PC-9 (cell line): ENCODE results near the gene SIGLEC8. TPM values are rescaled to one million over a fixed set of nuclear protein-coding genes. Genes with fewer than 3 reads are reported as not detected.
A peak's percentile ranks its signal among the peaks of the same experiment; 100 is the strongest.

Experiments
- BruUV-seq: library from RNA; stranded (reverse); fragments of 400-500 nt; replicated peaks from 2 replicates; lab custom pipeline; 2021; lab: Mats Ljungman, UMichigan
- CTCF ChIA-PET: fragments of 300-600 bp; sonication (Branson Sonifier 250); formaldehyde crosslinking; loops from one replicate; lab custom pipeline; 2022; ENCODE audit warnings: antibody characterized with exemption; lab: Charles Lee
- POLR2A ChIA-PET: fragments of 300-600 bp; sonication (Branson Sonifier 250); formaldehyde crosslinking; loops from one replicate; lab custom pipeline; 2022; ENCODE audit warnings: antibody characterized with exemption; ENCODE audit not compliant: unreplicated experiment; lab: Charles Lee
- DNase-seq, 2 experiments: peaks; one replicate each; pipeline versions ENCODE4 v3.0.0 to v3.0.0-alpha.2; 2015 to 2022; ENCODE audit warnings: mixed read lengths in 1 of 2
- H2AFZ ChIP-seq: fragments of 200-600 bp; sonication (generic); 2 replicates; pipeline ENCODE4 v1.8.1; 2017; ENCODE audit warnings: antibody characterized with exemption
- H3F3A ChIP-seq: fragments of 200-600 bp; sonication (generic); 2 replicates; pipeline ENCODE4 v1.8.1; 2017; ENCODE audit warnings: antibody characterized with exemption, mild to moderate bottlenecking, low read depth; ENCODE audit not compliant: insufficient read depth
- H3K27ac ChIP-seq: fragments of 200-600 bp; sonication (generic); 2 replicates; pipeline ENCODE4 v1.6.1; 2016; ENCODE audit warnings: mixed run types
- H3K27me3 ChIP-seq: fragments of 200-600 bp; sonication (generic); 2 replicates; pipeline ENCODE4 v1.6.1; 2016; ENCODE audit warnings: low read depth, mixed run types; ENCODE audit not compliant: insufficient read depth
- H3K36me3 ChIP-seq: fragments of 200-600 bp; sonication (generic); 2 replicates; pipeline ENCODE4 v1.6.1; 2016; ENCODE audit warnings: low read depth, mixed run types
- H3K4me1 ChIP-seq: fragments of 200-600 bp; sonication (generic); replicated peaks from 2 replicates; pipeline ENCODE4 v1.6.1; 2016; ENCODE audit warnings: mixed run types; ENCODE audit not compliant: insufficient read depth
- H3K4me2 ChIP-seq: fragments of 200-600 bp; sonication (generic); 2 replicates; pipeline ENCODE4 v1.6.1; 2017; ENCODE audit warnings: mixed run types
- H3K4me3 ChIP-seq: fragments of 200-600 bp; sonication (generic); 2 replicates; pipeline ENCODE4 v1.6.1; 2016; ENCODE audit warnings: mixed run types
- H3K79me2 ChIP-seq: fragments of 200-600 bp; sonication (generic); 2 replicates; pipeline ENCODE4 v1.6.1; 2017; ENCODE audit warnings: low read depth, mixed run types
- H3K9me2 ChIP-seq: fragments of 200-600 bp; sonication (generic); 2 replicates; pipeline ENCODE4 v1.8.1; 2017; ENCODE audit warnings: mild to moderate bottlenecking; ENCODE audit not compliant: insufficient read depth
- H3K9me3 ChIP-seq: fragments of 200-600 bp; sonication (generic); 2 replicates; pipeline ENCODE4 v1.8.1; 2016; ENCODE audit warnings: low read depth; ENCODE audit not compliant: insufficient read depth
- H4K20me1 ChIP-seq: fragments of 200-600 bp; sonication (generic); 2 replicates; pipeline ENCODE4 v1.8.1; 2017; ENCODE audit not compliant: insufficient read depth
- CTCF ChIP-seq: fragments of 200-600 bp; sonication (generic); conservative IDR thresholded peaks from 2 replicates; pipeline ENCODE4 v1.6.1; 2017; ENCODE audit warnings: mixed run types, antibody characterized with exemption, mild to moderate bottlenecking, moderate library complexity
- EZH2 ChIP-seq: fragments of 200-600 bp; sonication (generic); IDR thresholded peaks from 2 replicates; pipeline ENCODE4 v1.8.0; 2017; ENCODE audit warnings: antibody characterized with exemption, low read depth
- intact Hi-C: fragments of 100-400 bp; cut with micrococcal nuclease; formaldehyde crosslinking; loops from one replicate; pipeline ENCODE4 v1.10.0; 2022; ENCODE audit not compliant: unreplicated experiment
- total RNA-seq: library from RNA; stranded (reverse); gene quantifications from 2 replicates; pipeline ENCODE4 v1.2.3, GENCODE V29; 2021

Gene SIGLEC8
- total RNA-seq, 1 experiment from 2014 or later: not detected

GRCh38 chr19:51415187-51415586, 43.1 kb downstream of the SIGLEC8 start:
- ChIA-PET POLR2A (interaction anchor here (0.6 kb wide), 1 partner anchor 205 kb away, joined by 8 read pairs; no protein-coding TSS in a partner anchor), CTCF (no interaction called here)
- no peaks in the 10 kb centered on the region; the same call in 1 of the 2 replicates for H4K20me1 ChIP-seq
- H3K4me3 ChIP-seq: no peak overlapping the region
- TF ChIP-seq EZH2 (no peak), CTCF (no peak)
- intact Hi-C loops: no loop called here
- H3K27ac ChIP-seq: no peak overlapping the region
- no peak for DNase-seq
- peaks cover 78% of the 10 kb centered on the region for H3K27me3 ChIP-seq
- H3K36me3 ChIP-seq: no peaks in the 10 kb centered on the region
- H3K4me1 ChIP-seq: no peaks in the 10 kb centered on the region
- H3F3A ChIP-seq: no peaks in the 10 kb centered on the region
- no peaks in the 10 kb centered on the region for H3K9me3 ChIP-seq
- H3K4me2 ChIP-seq: no peak overlapping the region
- no peaks in the 10 kb centered on the region for H3K9me2 ChIP-seq
- no peaks in the 10 kb centered on the region for H3K79me2 ChIP-seq
- no peak overlapping the region for H2AFZ ChIP-seq
- no TSS peak for BruUV-seq

- Histone ChIP-seq H3K36me3 (no peaks in the 10 kb centered on the region), H4K20me1 (no peaks in the 10 kb centered on the region), H3K9me3 (no peaks in the 10 kb centered on the region), H3K27me3 (peaks cover 66% of the 10 kb centered on the region), H3K9me2 (no peaks in the 10 kb centered on the region), H3K4me3 (no peak overlapping the region), H3K27ac (no peak overlapping the region), H3K4me2 (no peak overlapping the region), H3K79me2 (no peaks in the 10 kb centered on the region), H3F3A (no peaks in the 10 kb centered on the region), H2AFZ (no peak overlapping the region), H3K4me1 (no peaks in the 10 kb centered on the region)
- ChIA-PET POLR2A (no interaction called here), CTCF (no interaction called here)
- no TSS peak for BruUV-seq
- intact Hi-C loops: no loop called here
- TF ChIP-seq CTCF (no peak), EZH2 (no peak)
- DNase-seq: peak in 1 of 2 experiments; percentile 28
These were observed 47.1 kb downstream of the SIGLEC8 start for GRCh38 chr19:51410950-51411748.

GRCh38 chr19:51407511-51408131, 50.6 kb downstream of the SIGLEC8 start:
- Histone ChIP-seq H3F3A (no peaks in the 10 kb centered on the region), H3K36me3 (no peaks in the 10 kb centered on the region), H3K9me2 (no peaks in the 10 kb centered on the region), H3K4me2 (no peak overlapping the region), H3K4me3 (no peak overlapping the region), H3K79me2 (no peaks in the 10 kb centered on the region), H3K4me1 (no peaks in the 10 kb centered on the region), H3K27ac (no peak overlapping the region), H3K9me3 (no peaks in the 10 kb centered on the region), H3K27me3 (peaks cover 38% of the 10 kb centered on the region), H2AFZ (no peak overlapping the region), H4K20me1 (no peaks in the 10 kb centered on the region)
- TF ChIP-seq EZH2: no peak
- TF ChIP-seq CTCF: peak; percentile 55
- no TSS peak for BruUV-seq
- ChIA-PET POLR2A (no interaction called here), CTCF (interaction anchor here (0.6 kb wide), 1 partner anchor 67 kb away, joined by 3 read pairs; no protein-coding TSS in a partner anchor)
- intact Hi-C loops: no loop called here
- DNase-seq: no peak
